Right renal pelvis (tissue), 4 donors: ENCODE measurements around the gene NPFFR2. TPM values are rescaled to one million over a fixed set of nuclear protein-coding genes. Genes with fewer than 3 reads are reported as not detected.
"Not testable (repeated sequence)": the region's sequence is repeated elsewhere in the genome, so short reads cannot be mapped to it uniquely, and the experiment has no call there.

Experiments
- DNase-seq, 4 donors: peaks; one replicate each; pipeline ENCODE4 v3.0.0-alpha.2; 2013; ENCODE audit warnings: low read depth in 4 of 4, low spot score in 3 of 4, missing footprints in 1 of 4
- polyA plus RNA-seq, 4 donors: library from polyadenylated mRNA; unstranded; fragments of 120-200 nt; gene quantifications; one replicate each; pipeline ENCODE4 v1.2.1, GENCODE V29; 2013; ENCODE audit not compliant: insufficient read length in 4 of 4

NPFFR2 gene
- polyA plus RNA-seq, result 1 to 10 TPM in 3 of 4 donors, under 1 TPM in 1; 0.80 to 1.5 (median 1.2) TPM

DNA sequence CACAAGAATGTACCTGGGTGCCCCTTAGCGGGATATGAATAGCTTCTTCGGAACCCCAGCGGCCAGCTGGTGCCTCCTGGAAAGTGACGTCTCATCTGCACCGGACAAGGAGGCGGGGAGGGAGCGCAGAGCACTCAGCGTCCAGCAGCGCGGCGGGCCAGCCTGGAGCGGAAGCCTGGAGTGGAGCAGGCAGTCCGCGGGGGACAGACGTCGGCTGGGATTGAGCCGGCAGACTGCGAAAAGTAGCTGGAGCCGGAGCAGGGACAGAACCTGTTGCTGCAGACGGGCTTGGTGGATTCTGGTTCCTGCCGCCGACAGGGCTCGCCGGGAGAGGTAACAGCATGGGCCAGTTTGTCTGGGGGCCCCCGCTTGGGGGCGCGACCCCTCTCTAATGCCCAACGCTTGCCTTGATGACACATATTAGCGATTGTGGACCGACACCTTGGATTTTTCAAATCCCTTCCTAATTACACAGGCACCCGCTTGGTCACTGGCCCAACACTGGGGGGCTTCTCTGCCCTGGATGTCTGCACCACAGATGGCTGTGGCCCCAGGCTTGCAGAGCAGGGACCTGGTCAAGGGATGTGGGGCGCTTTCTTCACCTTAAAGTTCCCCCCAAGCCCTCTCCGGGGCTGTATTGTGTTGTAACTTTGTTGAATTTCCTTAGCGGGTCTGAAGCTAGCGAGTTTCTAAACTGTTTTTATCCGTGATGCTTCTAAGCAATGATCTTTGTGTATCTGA lies at the start of gene NPFFR2:
NPFFR2 (plus strand) TSS at position 133 of the 741 bp plus-strand sequence. CDS start 96,592 bp downstream, outside the sequence.
- DNase-seq, result peak; percentile 20 to 27 (median 24)

DNA sequence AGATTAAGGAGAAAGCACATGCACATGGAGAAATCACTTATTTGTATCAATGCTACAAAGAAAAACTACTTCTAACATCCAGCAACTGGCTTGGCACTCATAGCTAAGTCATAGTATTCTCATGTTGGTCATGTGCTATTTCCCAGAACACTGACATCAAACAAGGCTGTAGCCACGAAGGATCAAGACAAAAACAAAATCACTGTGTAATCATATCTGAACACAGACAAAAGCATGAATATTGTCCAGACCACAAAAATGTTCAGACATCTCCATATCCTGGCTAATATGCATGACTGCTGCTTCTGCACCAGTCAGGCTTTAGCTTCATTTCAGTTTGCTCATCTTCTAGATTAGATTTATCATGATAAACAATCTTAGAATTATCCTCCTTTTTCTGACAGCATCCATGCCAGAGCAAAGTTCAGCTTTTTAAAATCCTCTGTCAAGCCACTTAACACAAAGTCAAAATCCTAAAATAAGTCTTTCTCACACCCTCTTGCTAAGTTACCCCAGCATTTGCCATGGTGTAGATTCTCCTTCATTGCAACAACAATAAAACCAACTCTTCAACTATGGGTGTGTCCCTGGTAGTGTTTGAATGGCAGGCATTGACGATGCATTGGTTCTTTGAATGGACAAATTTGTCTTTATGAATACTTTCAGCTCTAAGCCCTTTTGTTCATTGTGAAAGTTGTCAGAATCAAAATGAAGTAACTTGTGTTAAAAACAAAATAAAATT lies 39.1 kb upstream of the NPFFR2 start:
- DNase-seq, result no peak

DNA sequence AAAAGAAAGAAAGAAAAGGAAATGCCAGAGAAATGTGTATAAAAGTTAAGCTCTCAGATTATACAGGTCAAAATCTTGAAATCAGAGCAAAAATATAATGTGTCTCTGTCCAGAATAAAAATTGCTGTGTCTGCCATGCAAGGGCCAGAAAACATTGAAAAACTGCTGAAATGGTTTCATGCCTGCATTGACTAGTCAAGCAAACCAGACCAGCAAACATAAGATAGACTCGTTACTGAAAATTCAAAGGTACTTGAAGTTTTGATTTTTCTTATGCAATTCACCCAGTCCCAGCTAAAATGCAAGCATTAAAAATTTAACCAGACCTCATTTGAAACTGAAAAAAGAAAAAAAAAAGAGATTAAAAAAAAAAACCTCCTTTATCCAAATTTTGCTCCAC lies 37.2 kb upstream of the NPFFR2 start:
- no peak for DNase-seq

DNA sequence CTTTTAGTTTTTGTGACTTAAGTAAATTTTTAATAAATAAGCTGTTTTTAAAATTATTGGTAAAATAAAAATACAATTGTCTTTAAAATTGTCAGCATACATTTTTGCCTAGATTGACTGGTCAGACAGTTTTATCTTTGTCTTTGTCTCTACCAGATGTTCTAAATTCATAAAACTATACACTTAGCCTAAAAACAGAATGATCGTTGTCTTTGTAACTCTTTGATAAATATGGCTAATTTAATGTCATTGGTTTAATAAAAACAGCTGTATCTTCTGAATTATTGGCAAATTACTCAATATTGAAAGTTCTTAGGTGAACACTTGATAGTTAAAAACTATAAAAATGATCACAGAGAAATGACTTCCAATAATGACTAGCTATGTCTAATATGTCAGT lies 36.5 kb upstream of the NPFFR2 start:
- DNase-seq, result no peak

DNA sequence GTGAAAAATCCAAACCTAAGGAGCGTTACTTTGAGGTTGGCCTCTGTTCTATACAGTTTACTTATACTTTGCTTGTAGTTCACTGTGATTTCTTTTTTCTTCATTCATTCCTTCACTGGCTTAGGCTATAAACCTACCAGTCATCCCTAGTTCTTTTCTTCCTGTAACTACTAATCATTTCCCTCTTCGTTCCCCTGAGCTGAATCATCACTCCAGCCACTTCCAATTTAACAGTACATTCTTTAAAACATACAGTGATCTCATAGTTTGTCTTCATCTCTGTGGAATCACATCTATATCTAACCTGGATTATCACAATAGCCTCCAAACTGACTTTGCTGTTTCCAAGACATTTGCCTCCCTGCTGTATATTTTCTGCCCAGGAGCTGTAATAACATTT lies 25.2 kb upstream of the NPFFR2 start:
- DNase-seq, result no peak

DNA sequence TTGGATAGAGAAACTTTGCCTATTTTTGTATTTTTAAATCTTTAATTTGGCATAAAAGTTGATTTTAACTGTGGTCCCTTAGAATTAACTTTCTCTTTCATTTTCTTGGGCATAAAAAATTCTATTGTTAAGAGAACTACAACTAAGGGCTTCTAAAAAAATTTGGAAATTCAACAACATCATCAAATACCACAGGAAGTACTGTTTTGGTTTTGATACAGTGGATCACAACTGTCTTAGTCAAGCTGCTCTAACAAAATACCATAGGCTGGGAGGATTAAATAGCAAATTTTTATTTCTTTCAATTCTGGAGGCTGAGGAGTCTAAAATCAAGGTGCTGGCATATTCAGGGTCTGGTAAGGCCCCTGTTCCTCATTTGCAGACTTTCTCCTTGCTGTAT lies 19.9 kb upstream of the NPFFR2 start:
- DNase-seq, result no peak

DNA sequence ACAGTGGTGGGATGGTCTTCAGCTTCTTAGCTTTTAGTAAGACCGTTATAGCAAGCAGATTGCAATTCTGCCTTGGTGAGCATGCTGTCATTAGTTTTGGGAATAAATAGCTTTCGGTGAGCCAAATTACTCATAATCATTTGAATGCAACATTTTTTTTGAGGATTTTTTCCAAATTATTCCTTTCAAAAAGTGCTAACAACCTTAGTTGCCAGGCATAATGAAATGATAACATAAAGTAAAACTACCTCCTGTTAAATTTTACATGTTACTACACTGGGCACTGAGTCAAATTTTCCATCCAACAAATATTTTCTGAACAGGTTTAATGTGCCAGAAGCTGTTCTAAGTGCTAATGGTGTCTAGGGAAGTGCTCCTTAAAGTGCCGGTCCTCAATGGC lies 15.8 kb upstream of the NPFFR2 start:
- no peak for DNase-seq

DNA sequence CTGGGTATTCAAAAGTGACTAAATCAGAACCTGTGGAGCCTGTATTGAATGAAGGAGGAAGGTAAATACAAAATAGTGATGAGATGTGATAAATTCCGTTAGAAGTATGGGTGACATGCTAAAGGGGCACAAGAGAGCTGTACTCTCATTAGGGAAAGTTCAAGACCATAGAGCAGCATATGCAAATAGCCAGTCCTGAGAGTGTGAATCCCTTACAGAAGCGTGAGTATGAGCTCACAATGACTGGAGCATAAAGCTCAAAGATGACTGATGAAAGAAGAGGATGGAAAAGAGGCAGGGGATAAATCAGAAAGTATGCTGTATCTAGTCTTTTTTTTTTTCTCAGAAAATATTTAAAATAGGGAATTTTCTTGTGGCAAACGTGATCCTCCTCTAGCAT lies 12.1 kb upstream of the NPFFR2 start:
- no peak for DNase-seq

DNA sequence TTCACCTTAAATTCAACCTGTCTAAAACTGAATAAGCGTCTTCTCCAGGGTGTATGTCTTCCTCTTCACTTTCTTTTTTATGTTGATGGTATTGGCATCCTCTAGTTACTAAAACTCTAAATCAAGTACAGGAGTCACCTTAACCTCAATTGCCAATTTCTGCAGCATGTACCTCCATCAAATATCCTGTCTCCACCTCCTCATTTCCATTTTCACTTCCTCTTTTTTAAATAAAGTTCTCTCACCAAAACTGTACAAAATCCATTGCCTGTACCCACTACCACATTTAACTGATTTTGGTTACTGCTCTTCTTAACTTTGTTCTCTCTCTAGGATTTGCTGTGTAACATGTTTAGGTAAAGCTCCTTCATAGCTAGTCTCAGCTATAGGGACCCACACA lies 9.2 kb upstream of the NPFFR2 start:
- DNase-seq, result no peak

DNA sequence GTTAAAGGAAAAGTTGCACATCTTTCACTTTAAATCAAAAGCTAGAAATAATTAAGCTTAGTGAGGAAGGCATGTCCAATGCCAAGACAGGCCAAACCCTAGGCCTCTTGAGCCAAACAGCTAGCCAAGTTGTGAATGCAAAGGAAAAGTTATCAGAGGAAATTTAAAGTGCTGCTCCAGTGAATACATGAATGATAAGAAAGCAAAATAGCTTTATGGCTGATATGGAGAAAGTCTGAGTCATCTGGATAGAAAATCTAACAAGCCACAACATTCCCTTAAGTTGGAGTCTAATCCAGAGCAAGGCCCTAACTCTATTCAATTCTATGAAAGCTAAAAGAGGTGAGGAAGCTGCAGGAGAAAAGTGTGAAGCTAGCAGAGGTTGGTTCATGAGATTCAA lies 23.8 kb downstream of the NPFFR2 start:
- no peak for DNase-seq

DNA sequence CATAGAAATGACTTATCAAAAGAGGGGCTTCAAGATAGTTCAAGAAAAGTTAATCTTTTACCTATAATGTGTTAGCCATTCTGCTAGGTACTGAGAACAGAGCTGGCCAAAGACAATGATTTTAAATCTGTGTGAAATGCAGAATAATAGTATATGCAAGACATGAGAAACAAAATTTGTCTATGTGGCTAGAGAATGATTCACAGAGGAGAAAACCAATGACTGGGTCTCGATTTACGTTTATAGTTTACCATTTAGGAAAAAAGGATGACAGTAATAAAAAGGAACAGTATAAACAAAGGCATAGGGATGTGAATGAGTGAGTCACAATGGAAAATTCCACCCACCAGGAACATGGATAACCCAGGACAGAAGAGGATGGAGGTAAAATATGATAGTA lies 31.9 kb downstream of the NPFFR2 start:
- DNase-seq, result no peak

DNA sequence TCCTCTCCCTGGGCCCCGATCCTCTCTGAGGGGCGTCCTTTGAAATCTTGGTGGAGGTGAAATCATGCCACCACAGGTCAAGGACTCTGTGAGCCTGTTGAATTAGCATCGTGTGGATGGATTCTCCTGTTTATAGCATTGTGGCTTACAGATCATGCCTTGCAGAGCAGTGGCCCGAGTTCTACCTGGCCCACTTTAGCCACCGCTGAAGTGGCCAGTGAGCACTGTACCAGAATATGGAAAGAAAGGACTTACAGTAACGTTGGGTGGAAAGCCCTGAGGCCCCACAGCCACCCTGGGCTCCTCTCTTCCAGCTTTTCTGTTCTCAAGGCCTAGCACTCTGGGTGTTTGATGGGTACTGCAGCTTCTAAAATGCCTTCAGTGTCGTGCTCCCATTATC lies 35.3 kb downstream of the NPFFR2 start:
- DNase-seq, result no peak

DNA sequence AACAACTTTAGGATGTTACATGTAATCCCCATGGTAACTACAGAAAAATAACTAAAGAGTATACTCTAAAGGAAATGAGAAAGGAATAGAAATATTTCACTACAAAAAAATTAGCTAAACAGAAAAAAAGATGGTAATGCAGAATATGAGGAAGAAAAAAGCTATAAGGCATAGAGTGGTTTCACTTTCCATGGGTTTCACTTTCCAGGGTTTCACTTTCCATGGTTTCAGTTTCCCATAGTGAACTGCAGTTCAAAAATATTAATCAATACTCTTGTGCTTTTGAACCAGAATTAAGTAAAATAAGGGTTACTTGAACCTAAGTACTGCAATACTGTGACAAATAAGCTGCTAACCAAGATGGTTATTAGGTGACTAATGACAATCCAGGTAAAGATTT lies 42.0 kb downstream of the NPFFR2 start:
- DNase-seq, result no peak

DNA sequence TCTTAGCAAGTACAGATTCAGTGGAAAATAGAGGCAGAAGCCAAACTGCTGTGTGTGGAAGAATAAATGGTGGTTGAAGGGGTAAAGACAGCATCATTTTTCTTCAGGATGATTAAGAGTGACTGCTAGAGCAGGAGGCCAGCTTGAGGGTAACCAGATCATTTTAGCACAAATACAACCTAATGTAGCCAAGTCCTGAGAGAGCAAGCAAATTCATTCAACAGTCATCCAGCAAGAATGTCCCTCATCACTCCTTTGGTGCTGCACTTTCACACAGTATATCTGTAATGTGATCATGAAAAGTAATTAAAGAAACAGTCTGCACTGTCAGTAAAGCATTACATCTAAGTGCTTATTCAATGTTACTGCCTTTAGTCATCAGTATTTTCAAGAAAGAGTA lies 44.8 kb downstream of the NPFFR2 start:
- DNase-seq, result peak in 1 of 4 donors; percentile 5

DNA sequence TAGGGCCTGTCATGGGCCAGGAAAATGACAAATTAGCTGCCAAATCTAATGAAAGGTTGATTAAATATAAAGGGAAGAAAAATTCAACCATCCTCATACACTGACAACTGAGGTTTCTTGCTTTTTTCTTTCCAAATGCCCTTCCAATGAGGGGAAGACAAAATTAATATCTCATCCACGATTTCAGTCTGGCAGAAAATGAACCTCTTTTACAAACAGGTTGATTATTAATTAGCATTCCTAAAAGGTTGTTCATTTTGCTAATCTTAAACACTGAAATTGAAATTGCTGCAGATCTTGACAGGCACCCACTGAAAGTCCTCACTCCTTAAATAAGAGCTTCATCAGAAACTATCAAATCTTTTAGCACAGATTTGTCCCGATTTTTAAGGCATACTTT lies 45.5 kb downstream of the NPFFR2 start:
- no peak for DNase-seq

DNA sequence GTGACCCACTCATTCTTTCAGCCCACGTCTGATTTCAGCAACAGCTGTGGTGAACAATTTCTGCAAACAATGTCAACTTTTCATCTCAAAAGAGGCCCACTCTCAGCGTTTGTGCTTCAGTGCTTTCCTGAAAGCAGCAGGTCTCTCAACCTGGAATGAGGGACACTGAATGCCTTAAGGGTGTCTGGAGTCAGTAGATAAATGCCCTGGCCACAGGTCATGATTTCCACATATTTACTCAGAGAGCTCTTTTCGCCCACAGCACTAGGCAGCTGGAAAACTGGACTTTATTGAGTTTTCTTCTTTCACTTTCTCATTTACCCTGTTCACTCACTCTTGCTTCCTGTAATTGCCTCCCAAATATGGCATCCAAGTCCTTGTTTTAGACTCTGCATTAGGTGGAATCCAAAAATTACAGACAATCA lies 52.8 kb downstream of the NPFFR2 start:
- DNase-seq, result no peak

DNA sequence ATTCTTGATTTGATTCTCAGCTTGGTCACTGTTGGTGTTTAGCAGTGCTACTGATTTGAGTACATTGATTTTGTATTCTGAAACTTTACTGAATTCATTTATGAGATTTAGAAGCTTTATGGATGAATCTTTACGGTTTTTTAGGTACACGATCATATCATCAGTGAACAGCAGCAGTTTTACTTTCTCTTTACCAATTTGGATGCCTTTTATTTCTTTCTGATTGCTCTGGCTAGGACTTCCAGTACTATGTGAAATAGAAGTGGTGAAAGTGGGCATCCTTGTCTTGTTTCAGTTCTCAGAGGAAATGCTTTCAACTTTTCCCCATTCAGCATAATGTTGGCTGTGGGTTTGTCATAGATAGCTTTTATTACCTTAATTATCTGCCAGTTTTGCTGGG lies 58.8 kb downstream of the NPFFR2 start:
- not testable (repeated sequence) for DNase-seq

DNA sequence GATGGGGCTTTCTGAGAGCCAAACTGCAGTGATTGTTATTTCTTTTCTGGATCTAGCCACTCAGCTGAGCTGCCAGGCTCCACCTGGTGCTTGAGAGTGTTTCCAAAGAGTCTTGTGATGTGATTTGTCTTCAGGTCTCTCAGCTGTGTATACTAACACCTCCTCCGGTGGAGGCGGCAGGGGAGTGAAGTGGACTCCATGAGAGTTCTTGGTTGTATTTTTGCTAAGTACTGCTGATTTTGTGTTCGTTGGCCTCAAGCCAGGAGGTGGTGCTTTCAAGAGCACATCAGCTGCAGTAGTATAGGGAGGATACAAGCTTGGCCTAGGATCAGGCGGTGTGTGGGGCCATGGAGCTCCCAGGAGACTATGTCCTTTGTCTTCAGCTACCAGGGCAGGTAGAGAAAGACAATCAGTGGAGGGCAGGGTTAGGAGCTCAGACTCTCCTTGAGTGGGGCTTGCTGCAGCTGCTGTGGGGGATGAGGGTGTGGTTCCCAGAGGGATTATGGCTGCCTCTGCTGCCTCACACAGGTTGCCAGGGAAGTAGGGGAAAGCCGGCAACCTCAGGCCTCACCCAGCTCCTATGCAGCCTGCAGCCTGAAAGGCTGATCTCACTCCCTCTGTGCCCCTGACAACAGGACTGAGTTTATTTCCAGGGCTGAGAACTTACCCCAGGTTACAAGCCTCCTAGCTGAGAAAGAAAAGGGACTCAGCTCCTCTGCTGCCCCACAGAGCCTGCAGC lies 62.4 kb downstream of the NPFFR2 start:
- no peak for DNase-seq

DNA sequence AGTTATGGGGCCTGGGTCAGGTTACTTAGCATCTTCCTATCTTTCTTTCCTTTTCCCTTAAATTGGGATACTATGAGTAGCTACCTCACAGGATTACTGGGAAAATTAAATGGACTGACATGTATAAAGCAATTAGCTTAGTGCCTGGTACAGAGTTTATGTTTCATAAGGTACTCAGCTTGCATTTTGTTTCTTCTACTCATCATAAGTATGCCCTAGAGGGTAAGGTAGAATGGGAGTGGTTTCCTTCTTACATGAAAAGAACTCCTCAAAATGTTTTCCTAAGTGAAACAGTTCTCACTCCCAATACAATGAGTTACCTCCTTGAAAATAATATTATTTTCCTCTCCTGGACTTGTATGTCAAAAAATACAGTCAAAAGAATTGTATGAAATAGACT lies 75.7 kb downstream of the NPFFR2 start:
- no peak for DNase-seq

DNA sequence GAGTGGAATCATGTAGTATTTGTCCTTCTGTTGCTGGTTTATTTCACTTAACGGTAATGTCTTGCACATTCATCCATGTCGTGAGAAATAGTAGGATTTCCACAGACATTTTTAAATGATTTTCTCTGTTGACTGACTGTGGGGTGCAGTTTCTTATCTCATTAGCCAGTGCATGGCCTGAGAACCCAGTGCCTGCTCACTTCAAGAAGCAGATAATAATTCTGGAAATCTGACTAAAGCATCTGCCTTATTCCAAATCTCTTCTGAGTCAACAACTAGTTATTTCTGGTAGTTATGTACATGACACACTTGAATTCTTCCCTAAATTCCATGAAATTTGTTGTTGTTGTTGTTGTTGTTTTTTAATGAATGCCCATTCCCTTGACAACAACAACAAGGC lies 77.6 kb downstream of the NPFFR2 start:
- no peak for DNase-seq

DNA sequence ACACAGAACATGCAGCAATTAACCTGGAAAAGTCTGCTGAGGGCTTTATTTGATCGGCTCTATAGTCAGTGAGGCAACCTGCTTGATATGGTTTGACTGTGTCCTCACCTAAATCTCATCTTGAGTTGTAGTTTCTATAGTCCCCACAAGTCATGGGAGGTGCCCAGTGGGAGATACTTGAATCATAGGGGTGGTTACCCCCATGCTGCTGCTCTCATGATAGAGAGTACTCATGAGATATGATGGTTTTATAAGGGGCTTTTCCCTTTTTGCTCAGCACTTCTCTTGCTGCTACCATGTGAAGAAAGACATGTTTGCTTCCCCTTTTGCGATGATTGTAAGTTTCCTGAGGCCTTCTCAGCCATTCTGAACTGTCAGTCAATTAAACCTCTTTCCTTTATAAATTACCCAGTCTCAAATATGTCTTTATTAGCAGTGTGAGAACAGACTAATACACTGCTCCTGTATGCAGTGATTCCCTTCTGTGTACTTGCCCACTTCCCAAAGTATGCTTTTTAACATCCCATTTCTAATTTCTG lies 78.2 kb downstream of the NPFFR2 start:
- no peak for DNase-seq
